ENCODE data around the gene LAMTOR5.

GRCh38 chr1:110380672-110381283 is 26.7 kb downstream of the LAMTOR5 start:
- TF ChIP-seq CTCF (IDR thresholded peaks at IDR 0.05): no peak
- no peak for TF ChIP-seq POLR2A (IDR thresholded peaks at IDR 0.05)
- TF ChIP-seq POLR2AphosphoS5 (IDR thresholded peaks at IDR 0.05): no peak
- no peak for TF ChIP-seq EP300 (IDR thresholded peaks at IDR 0.05)
